ENCODE measurements around the gene MTARC1.

- TF ChIP-seq CTCF (IDR thresholded peaks at IDR 0.05) (no peak), POLR2A (IDR thresholded peaks at IDR 0.05) (no peak)
Observed at GRCh38 chr1:220797044-220797443, 10.3 kb downstream of the MTARC1 start.
